ENCODE measurements around the gene RGS5. TPM values are rescaled to one million over a fixed set of nuclear protein-coding genes. Genes with fewer than 3 reads are reported as not detected.

The RGS5 gene
- polyA plus RNA-seq, 1 of the 3 experiments (the other 2 are of a cell fraction), result 260 TPM

- Histone ChIP-seq H3K9me3 (no peaks in the 10 kb centered on the region), H3K4me3 (ENCODE audit: low read depth in 2 of 2, low read length in 1 of 2) (no peak overlapping the region), H3K27me3 (ENCODE audit: insufficient read depth) (no peaks in the 10 kb centered on the region), H2AFZ (ENCODE audit: low read depth) (no peak overlapping the region), H3K27ac (ENCODE audit: low read depth in 2 of 2, low read length in 1 of 2) (peak overlapping the region; percentile 33 to 66; a peak in 3 of 4 replicates), H3K79me2 (ENCODE audit: insufficient read depth) (peaks cover 24% of the 10 kb centered on the region), H3K9me2 (no peaks in the 10 kb centered on the region), H3K9ac (no peak overlapping the region), H3K36me3 (replicated peaks in 1 of 2; ENCODE audit: control insufficient read depth in 1 of 2, insufficient read depth in 2 of 2, low read length in 1 of 2) (peaks cover 11 to 29% of the 10 kb centered on the region in 2 experiments), H3K4me1 (ENCODE audit: control insufficient read depth in 1 of 2, insufficient read depth in 2 of 2, low read depth in 1 of 2, low read length in 1 of 2) (peaks cover 16 to 49% of the 10 kb centered on the region in 2 experiments), H3F3A (replicated peaks; ENCODE audit: insufficient read depth) (peaks cover 9% of the 10 kb centered on the region), H4K20me1 (ENCODE audit: insufficient read depth) (no peaks in the 10 kb centered on the region), H3K4me2 (no peak overlapping the region)
- POLR2A ChIA-PET, result interaction anchor here (0.7 to 1.9 kb wide), 3 partner anchors 8 to 107 kb away, joined by 3 to 6 read pairs (median 3); no protein-coding TSS in a partner anchor
- WGBS (ENCODE audit: low lambda C conversion rate), result 58% methylated on average over 2 of the region's 2 CpGs
- 0 out of 4 replicates have a peak, but pooled peaks of 1 of the 2 experiments have one; percentile 32 for TF ChIP-seq EP300 (IDR thresholded peaks at IDR 0.05; ENCODE audit: borderline replicate concordance in 1 of 2, low read depth in 1 of 2, low read length in 1 of 2)
- no peak for TF ChIP-seq IRF3 (IDR thresholded peaks at IDR 0.05; ENCODE audit: low read depth, low read length)
- TF ChIP-seq TCF12 (IDR thresholded peaks at IDR 0.05), result 0 out of 2 replicates have a peak, but pooled peaks have one; percentile 13
- CTCF ChIA-PET, result interaction anchor here (0.6 to 1.6 kb wide), 4 partner anchors 84 to 330 kb away, joined by 3 to 6 read pairs (median 3); no protein-coding TSS in a partner anchor
- DNase-seq, result no peak
Measured at GRCh38 chr1:163178628-163179027, 24.1 kb downstream of the RGS5 start.

GRCh38 chr1:163176797-163177196 is 25.9 kb downstream of the RGS5 start:
- Histone ChIP-seq H3K27me3 (ENCODE audit: insufficient read depth) (no peaks in the 10 kb centered on the region), H3K9me2 (no peaks in the 10 kb centered on the region), H3K9ac (no peak overlapping the region), H3K4me3 (ENCODE audit: low read depth in 2 of 2, low read length in 1 of 2) (no peak overlapping the region), H4K20me1 (ENCODE audit: insufficient read depth) (no peaks in the 10 kb centered on the region), H3K4me2 (no peak overlapping the region), H3K79me2 (ENCODE audit: insufficient read depth) (peaks cover 30% of the 10 kb centered on the region), H3K27ac (ENCODE audit: low read depth in 2 of 2, low read length in 1 of 2) (peak overlapping the region in 1 of 2 experiments; percentile 67; a peak in 3 of 4 replicates), H2AFZ (ENCODE audit: low read depth) (no peak overlapping the region), H3K36me3 (replicated peaks in 1 of 2; ENCODE audit: control insufficient read depth in 1 of 2, insufficient read depth in 2 of 2, low read length in 1 of 2) (peaks cover 3 to 16% of the 10 kb centered on the region in 2 experiments), H3K9me3 (no peaks in the 10 kb centered on the region), H3F3A (replicated peaks; ENCODE audit: insufficient read depth) (peaks cover 24% of the 10 kb centered on the region), H3K4me1 (ENCODE audit: control insufficient read depth in 1 of 2, insufficient read depth in 2 of 2, low read depth in 1 of 2, low read length in 1 of 2) (peaks cover 34 to 57% of the 10 kb centered on the region in 2 experiments)
- WGBS (ENCODE audit: low lambda C conversion rate), result 70% methylated on average over 4 of the region's 4 CpGs
- no peak for DNase-seq
- ChIA-PET POLR2A (interaction anchor here (1.2 to 1.9 kb wide), 4 partner anchors 10 to 295 kb away, joined by 3 to 6 read pairs (median 4); partner anchors contain the start of gene RGS4), CTCF (interaction anchor here (1.0 to 4.0 kb wide), 10 partner anchors 8 to 329 kb away, joined by 3 to 28 read pairs (median 6); no protein-coding TSS in a partner anchor)
- peak; percentile 80 for TF ChIP-seq GATA2 (CRISPR knock-in tag; IDR thresholded peaks at IDR 0.05)
- no peak for TF ChIP-seq USF1 (IDR thresholded peaks at IDR 0.05; ENCODE audit: borderline replicate concordance, low read depth)
- no peak for TF ChIP-seq RFX5 (IDR thresholded peaks at IDR 0.05; ENCODE audit: low read length)
- TF ChIP-seq REST (IDR thresholded peaks at IDR 0.05; ENCODE audit: low read depth, low read length), result no peak
- peak in 1 of 2 experiments; percentile 24; a peak in 1 of 4 replicates for TF ChIP-seq EP300 (IDR thresholded peaks at IDR 0.05; ENCODE audit: borderline replicate concordance in 1 of 2, low read depth in 1 of 2, low read length in 1 of 2)
- TF ChIP-seq PBX3 (IDR thresholded peaks at IDR 0.05), result peak; percentile 36; the same call in 1 of the 2 replicates

Measured in SK-N-SH (cell line).